Astrocyte (in vitro differentiated cells and primary cell): ENCODE measurements around the gene STRA6. TPM values are rescaled to one million over a fixed set of nuclear protein-coding genes. Genes with fewer than 3 reads are reported as not detected.

ENCODE experiments used
- DNase-seq: peaks from one replicate; pipeline ENCODE4 v3.0.0-alpha.2; 2010; ENCODE audit warnings: low read depth
- FAIRE-seq: peaks from 2 replicates; lab custom pipeline; 2011; peaks lifted over from hg19 to GRCh38; lab: Jason Lieb, UNC
- H2AFZ ChIP-seq: 2 replicates; pipeline ENCODE4 v1.6.0; 2012; ENCODE audit warnings: low read depth, low read length, inconsistent platforms
- H3K27ac ChIP-seq: 2 replicates; pipeline ENCODE4 v1.5.1; 2011; ENCODE audit warnings: low read depth, low read length, inconsistent platforms
- H3K27me3 ChIP-seq: 2 replicates; pipeline ENCODE4 v1.6.0; 2011; ENCODE audit warnings: low read length, inconsistent platforms; ENCODE audit not compliant: insufficient read depth
- H3K36me3 ChIP-seq: 2 replicates; pipeline ENCODE4 v1.5.1; 2011; ENCODE audit warnings: low read length, inconsistent platforms; ENCODE audit not compliant: insufficient read depth
- H3K4me1 ChIP-seq: 2 replicates; pipeline ENCODE4 v1.5.1; 2011; ENCODE audit warnings: low read length, inconsistent platforms; ENCODE audit not compliant: insufficient read depth
- H3K4me2 ChIP-seq: 2 replicates; pipeline ENCODE4 v1.6.0; 2012; ENCODE audit warnings: low read length, inconsistent platforms
- H3K4me3 ChIP-seq: 2 replicates; pipeline ENCODE4 v1.5.1; 2011; ENCODE audit warnings: low read depth, mild to moderate bottlenecking, low read length, inconsistent platforms; ENCODE audit not compliant: insufficient read depth
- H3K79me2 ChIP-seq: 2 replicates; pipeline ENCODE4 v1.6.0; 2012; ENCODE audit warnings: mild to moderate bottlenecking, low read length, inconsistent platforms; ENCODE audit not compliant: insufficient read depth
- H3K9ac ChIP-seq: 2 replicates; pipeline ENCODE4 v1.6.0; 2012; ENCODE audit warnings: mild to moderate bottlenecking, low read length, inconsistent platforms
- H3K9me3 ChIP-seq: 2 replicates; pipeline ENCODE4 v1.5.1; 2012; ENCODE audit warnings: low read depth, mild to moderate bottlenecking, low read length, inconsistent platforms; ENCODE audit not compliant: insufficient read depth
- H4K20me1 ChIP-seq: 2 replicates; pipeline ENCODE4 v1.6.0; 2012; ENCODE audit warnings: low read length, inconsistent platforms; ENCODE audit not compliant: insufficient read depth
- H3K27ac Mint-ChIP-seq: one replicate; pipeline ENCODE4 v1.8.0; 2021; ENCODE audit warnings: mild to moderate bottlenecking, mixed read lengths; ENCODE audit not compliant: unreplicated experiment
- H3K27me3 Mint-ChIP-seq: one replicate; pipeline ENCODE4 v1.8.0; 2021; ENCODE audit warnings: low read depth, mixed read lengths; ENCODE audit not compliant: unreplicated experiment
- H3K36me3 Mint-ChIP-seq: one replicate; pipeline ENCODE4 v1.8.0; 2021; ENCODE audit warnings: low read depth, mixed read lengths; ENCODE audit not compliant: unreplicated experiment
- H3K4me1 Mint-ChIP-seq: one replicate; pipeline ENCODE4 v1.8.0; 2021; ENCODE audit warnings: low read depth, mixed read lengths; ENCODE audit not compliant: unreplicated experiment
- H3K4me3 Mint-ChIP-seq: one replicate; pipeline ENCODE4 v1.8.0; 2021; ENCODE audit warnings: mild to moderate bottlenecking, moderate library complexity, mixed read lengths; ENCODE audit not compliant: unreplicated experiment
- H3K9me3 Mint-ChIP-seq: one replicate; pipeline ENCODE4 v1.8.0; 2021; ENCODE audit warnings: mild to moderate bottlenecking, mixed read lengths; ENCODE audit not compliant: unreplicated experiment
- EZH2 ChIP-seq: IDR thresholded peaks from 2 replicates; pipeline ENCODE4 v1.6.1; 2012; ENCODE audit warnings: mild to moderate bottlenecking, low read length, inconsistent platforms; ENCODE audit not compliant: insufficient read depth
- total RNA-seq: library from RNA; stranded (reverse); gene quantifications from 2 replicates; pipeline ENCODE4 v1.2.1, GENCODE V29; 2021
- TF ChIP-seq, protein P1 (sequence below): IDR thresholded peaks from 2 replicates; pipeline ENCODE4 v1.5.1; 2011; ENCODE audit warnings: low read depth, mild to moderate bottlenecking, inconsistent platforms, low read length, moderate library complexity; ENCODE audit not compliant: insufficient read depth

STRA6 gene
- total RNA-seq, 1 donor from 2014 or later: 7.2 TPM

DNA sequence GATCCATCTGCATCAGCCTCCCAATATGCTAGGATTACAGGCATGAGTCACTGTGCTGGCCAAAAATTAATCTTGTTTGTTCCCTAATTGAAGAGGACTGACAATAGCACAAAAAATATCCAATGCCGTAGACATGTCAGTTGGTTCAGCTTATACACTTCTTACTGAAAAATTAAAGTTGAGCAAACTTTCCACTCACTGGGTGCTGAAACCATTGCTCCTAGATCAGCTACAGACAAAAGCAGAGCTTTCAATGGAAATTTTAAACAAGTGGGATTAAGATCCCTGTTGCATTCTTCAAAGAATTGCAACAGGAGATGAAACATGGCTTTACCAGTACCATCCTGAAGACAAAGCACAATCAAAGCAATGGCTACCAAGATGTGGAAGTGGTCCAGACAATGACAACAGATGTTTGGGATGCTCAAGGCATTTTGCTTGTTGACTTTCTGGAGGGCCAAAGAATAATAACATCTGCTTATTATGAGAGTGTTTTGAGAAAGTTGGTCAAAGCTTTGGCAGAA is 56.2 kb downstream of the STRA6 start:
- Histone ChIP-seq H3K27me3 (peaks cover 7% of the 10 kb centered on the region), H3K9ac (no peak overlapping the region), H3K27ac (no peak overlapping the region), H3K4me2 (no peak overlapping the region), H4K20me1 (no peaks in the 10 kb centered on the region), H3K4me1 (no peaks in the 10 kb centered on the region), H3K36me3 (no peaks in the 10 kb centered on the region), H3K79me2 (no peaks in the 10 kb centered on the region), H3K4me3 (no peak overlapping the region), H2AFZ (no peak overlapping the region), H3K9me3 (no peaks in the 10 kb centered on the region)
- Mint-ChIP-seq H3K9me3 (peaks cover 3% of the 10 kb centered on the region), H3K4me1 (peaks cover 2% of the 10 kb centered on the region), H3K27ac (no peak overlapping the region), H3K36me3 (no peaks in the 10 kb centered on the region), H3K27me3 (peaks cover 3% of the 10 kb centered on the region), H3K4me3 (no peak overlapping the region)
- no peak for TF ChIP-seq EZH2
- TF ChIP-seq, protein P1, sequence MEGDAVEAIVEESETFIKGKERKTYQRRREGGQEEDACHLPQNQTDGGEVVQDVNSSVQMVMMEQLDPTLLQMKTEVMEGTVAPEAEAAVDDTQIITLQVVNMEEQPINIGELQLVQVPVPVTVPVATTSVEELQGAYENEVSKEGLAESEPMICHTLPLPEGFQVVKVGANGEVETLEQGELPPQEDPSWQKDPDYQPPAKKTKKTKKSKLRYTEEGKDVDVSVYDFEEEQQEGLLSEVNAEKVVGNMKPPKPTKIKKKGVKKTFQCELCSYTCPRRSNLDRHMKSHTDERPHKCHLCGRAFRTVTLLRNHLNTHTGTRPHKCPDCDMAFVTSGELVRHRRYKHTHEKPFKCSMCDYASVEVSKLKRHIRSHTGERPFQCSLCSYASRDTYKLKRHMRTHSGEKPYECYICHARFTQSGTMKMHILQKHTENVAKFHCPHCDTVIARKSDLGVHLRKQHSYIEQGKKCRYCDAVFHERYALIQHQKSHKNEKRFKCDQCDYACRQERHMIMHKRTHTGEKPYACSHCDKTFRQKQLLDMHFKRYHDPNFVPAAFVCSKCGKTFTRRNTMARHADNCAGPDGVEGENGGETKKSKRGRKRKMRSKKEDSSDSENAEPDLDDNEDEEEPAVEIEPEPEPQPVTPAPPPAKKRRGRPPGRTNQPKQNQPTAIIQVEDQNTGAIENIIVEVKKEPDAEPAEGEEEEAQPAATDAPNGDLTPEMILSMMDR: no peak
- DNase-seq (no peak), FAIRE-seq (no peak)

DNA sequence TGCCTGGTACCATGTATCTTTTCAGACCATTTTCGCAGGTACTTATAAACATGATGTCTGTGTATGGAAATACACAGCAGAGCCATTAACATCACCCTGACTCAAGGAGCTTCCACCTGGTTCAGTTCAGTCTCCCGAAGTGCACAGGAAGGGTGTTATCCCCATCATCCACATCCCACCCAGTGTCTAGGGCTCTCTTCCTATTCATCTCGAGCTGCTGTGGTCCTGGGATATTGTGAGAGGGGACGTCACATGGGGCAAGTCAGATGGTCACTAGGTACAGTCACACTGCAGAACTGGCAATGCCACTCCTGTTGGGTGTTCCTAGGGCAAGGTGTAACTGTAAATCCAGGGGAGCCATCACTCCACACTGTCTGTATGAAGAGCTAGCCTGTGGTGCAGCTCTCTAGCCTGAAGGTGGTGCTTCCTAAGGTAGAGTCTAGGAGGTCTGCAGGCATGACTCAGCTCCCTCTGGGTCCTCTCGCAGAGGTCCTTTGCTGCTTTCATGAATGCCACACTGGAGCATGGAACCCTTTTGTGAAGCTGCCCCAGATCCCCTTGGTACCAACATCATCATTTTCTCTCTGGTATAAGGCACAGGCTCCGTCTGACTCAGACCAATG is 58.3 kb downstream of the STRA6 start:
- H3K9ac ChIP-seq: no peak overlapping the region
- Mint-ChIP-seq H3K27me3 (peaks cover 13% of the 10 kb centered on the region), H3K27ac (peak overlapping the region; percentile 12), H3K36me3 (no peaks in the 10 kb centered on the region), H3K9me3 (peaks cover 3% of the 10 kb centered on the region), H3K4me1 (peaks cover 7% of the 10 kb centered on the region), H3K4me3 (no peak overlapping the region)
- no peaks in the 10 kb centered on the region for H3K9me3 ChIP-seq
- TF ChIP-seq, protein P1: no peak
- no peak for TF ChIP-seq EZH2
- H3K27ac ChIP-seq: no peak overlapping the region
- peaks cover 7% of the 10 kb centered on the region for H3K27me3 ChIP-seq
- no peak overlapping the region for H3K4me3 ChIP-seq
- no peak overlapping the region for H2AFZ ChIP-seq
- FAIRE-seq: no peak
- no peaks in the 10 kb centered on the region for H3K4me1 ChIP-seq
- no peaks in the 10 kb centered on the region for H3K36me3 ChIP-seq
- DNase-seq: no peak
- H3K4me2 ChIP-seq: no peak overlapping the region
- no peaks in the 10 kb centered on the region for H4K20me1 ChIP-seq
- H3K79me2 ChIP-seq: no peaks in the 10 kb centered on the region

DNA sequence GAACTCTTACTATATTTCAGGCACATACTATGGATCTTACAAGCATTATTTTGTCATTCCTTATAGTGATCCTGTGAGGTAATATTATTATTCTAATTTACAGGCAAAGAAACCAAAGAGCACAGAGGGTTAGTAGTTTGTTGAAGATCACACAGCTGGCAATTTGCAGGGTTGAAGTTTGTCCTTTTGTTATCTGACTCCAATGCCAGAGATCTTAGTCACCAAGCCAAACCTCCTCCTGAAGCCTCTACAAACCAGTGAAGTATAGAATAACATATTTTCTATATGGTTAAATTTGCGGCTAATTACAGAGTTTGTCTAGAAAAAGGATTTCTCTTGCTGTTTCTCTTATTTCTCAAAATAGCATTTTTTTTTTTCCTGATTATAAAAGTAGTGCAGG is 61.0 kb downstream of the STRA6 start:
- DNase-seq: no peak
- FAIRE-seq: no peak
- Mint-ChIP-seq H3K4me3 (no peak overlapping the region), H3K36me3 (no peaks in the 10 kb centered on the region), H3K27me3 (peaks cover 27% of the 10 kb centered on the region), H3K4me1 (peaks cover 7% of the 10 kb centered on the region), H3K9me3 (peaks cover 3% of the 10 kb centered on the region), H3K27ac (no peak overlapping the region)
- H4K20me1 ChIP-seq: no peaks in the 10 kb centered on the region
- H3K4me3 ChIP-seq: no peak overlapping the region
- TF ChIP-seq, protein P1: no peak
- TF ChIP-seq EZH2: no peak
- no peaks in the 10 kb centered on the region for H3K79me2 ChIP-seq
- no peaks in the 10 kb centered on the region for H3K36me3 ChIP-seq
- no peak overlapping the region for H3K4me2 ChIP-seq
- peaks cover 7% of the 10 kb centered on the region for H3K4me1 ChIP-seq
- no peak overlapping the region for H3K27ac ChIP-seq
- peaks cover 2% of the 10 kb centered on the region for H3K27me3 ChIP-seq
- no peak overlapping the region for H3K9ac ChIP-seq
- no peaks in the 10 kb centered on the region for H3K9me3 ChIP-seq
- no peak overlapping the region for H2AFZ ChIP-seq
